HFF-Myc (cell line): ENCODE data around the gene ACSS2.

ENCODE experiments used
- DNase-seq: peaks from one replicate; pipeline ENCODE4 v3.0.0-alpha.2; 2011; ENCODE audit warnings: low read depth; ENCODE audit errors: extremely low read depth
- H3K4me3 ChIP-seq: replicated peaks from 2 replicates; pipeline ENCODE4 v1.5.1; 2011; ENCODE audit warnings: low read depth, mild to moderate bottlenecking, control low read depth, low read length
- TF ChIP-seq, protein P1 (sequence below): IDR thresholded peaks from 2 replicates; pipeline ENCODE4 v1.5.1; 2012; ENCODE audit warnings: mild to moderate bottlenecking, low read depth, low read length, control low read depth; ENCODE audit errors: missing control alignments

The ACSS2 gene

GRCh38 chr20:34938466-34939163, 62.2 kb downstream of the ACSS2 start:
- H3K4me3 ChIP-seq: no peak overlapping the region
- TF ChIP-seq, protein P1, sequence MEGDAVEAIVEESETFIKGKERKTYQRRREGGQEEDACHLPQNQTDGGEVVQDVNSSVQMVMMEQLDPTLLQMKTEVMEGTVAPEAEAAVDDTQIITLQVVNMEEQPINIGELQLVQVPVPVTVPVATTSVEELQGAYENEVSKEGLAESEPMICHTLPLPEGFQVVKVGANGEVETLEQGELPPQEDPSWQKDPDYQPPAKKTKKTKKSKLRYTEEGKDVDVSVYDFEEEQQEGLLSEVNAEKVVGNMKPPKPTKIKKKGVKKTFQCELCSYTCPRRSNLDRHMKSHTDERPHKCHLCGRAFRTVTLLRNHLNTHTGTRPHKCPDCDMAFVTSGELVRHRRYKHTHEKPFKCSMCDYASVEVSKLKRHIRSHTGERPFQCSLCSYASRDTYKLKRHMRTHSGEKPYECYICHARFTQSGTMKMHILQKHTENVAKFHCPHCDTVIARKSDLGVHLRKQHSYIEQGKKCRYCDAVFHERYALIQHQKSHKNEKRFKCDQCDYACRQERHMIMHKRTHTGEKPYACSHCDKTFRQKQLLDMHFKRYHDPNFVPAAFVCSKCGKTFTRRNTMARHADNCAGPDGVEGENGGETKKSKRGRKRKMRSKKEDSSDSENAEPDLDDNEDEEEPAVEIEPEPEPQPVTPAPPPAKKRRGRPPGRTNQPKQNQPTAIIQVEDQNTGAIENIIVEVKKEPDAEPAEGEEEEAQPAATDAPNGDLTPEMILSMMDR: no peak
- DNase-seq: no peak

DNA sequence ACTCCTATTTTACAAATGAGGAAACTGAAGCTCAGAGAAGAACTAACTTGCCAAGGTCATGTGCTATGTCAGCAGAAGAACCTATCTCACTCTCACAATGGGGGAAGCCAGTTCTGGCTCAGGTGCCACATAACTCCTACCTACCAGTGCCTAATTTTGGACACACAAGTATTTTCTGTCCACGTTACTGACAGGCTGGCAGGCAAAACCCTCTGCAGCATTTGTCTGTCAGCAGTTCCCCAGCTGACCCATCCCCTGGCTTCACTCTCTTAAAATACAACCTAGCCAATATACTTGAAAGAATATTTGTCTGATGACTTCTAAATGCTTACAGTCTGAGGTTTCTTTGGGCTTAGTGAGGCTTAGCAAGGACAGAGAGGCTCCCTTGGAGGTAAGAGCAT, 63.7 kb downstream of the ACSS2 start:
- H3K4me3 ChIP-seq: no peak overlapping the region
- TF ChIP-seq, protein P1: no peak
- DNase-seq: no peak

DNA sequence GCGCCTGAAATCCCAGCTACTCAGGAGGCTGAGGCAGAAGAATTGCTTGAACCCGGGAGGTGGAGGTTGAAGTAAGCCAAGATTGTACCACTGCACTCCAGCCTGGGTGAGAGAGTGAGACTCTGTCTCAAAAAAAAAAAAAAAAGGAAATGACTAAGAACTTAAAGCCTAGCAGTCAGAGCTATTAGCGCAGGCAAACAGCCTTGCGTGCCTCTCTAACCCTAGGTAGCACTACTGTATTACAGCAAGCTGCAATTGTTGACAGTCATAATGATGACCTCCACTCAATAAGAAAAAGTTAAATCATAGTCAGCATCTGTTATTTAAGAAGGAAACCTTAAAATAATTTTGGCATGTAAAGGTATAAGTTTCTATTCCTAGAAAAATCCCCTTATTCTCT, 64.8 kb downstream of the ACSS2 start:
- H3K4me3 ChIP-seq: no peak overlapping the region
- TF ChIP-seq, protein P1: no peak
- no peak for DNase-seq

- TF ChIP-seq, protein P1: no peak
- no peak for DNase-seq
- H3K4me3 ChIP-seq: no peak overlapping the region
Observed at GRCh38 chr20:34942301-34942700, 65.9 kb downstream of the ACSS2 start.

- H3K4me3 ChIP-seq: no peak overlapping the region
- TF ChIP-seq, protein P1: no peak
- DNase-seq: no peak
Observed at GRCh38 chr20:34943808-34944567, 67.6 kb downstream of the ACSS2 start.

GRCh38 chr20:34945315-34946077, 69.1 kb downstream of the ACSS2 start:
- H3K4me3 ChIP-seq: no peak overlapping the region
- TF ChIP-seq, protein P1: no peak
- no peak for DNase-seq
